Measurements from ENCODE around the gene UBE4A. TPM values are rescaled to one million over a fixed set of nuclear protein-coding genes. Genes with fewer than 3 reads are reported as not detected.

Gene UBE4A
- total and polyA plus RNA-seq, 9 of the 15 experiments (the other 6 are each of a cell fraction or from before 2014, with no cell fraction given), result 13.5 to 45.2 (median 26.8) TPM

GRCh38 chr11:118411530-118411929 lies 52.1 kb downstream of the UBE4A start:
- H3K79me2 ChIP-seq (ENCODE audit: control insufficient read depth, insufficient read depth, low read length), result peaks cover 18% of the 10 kb centered on the region
- H3K4me1 ChIP-seq (replicated peaks in 1 of 2; ENCODE audit: control insufficient read depth in 2 of 2, insufficient read depth in 2 of 2, low read length in 2 of 2), result peaks cover 4 to 20% of the 10 kb centered on the region in 2 experiments; a peak in 3 of 5 replicates
- H3K27ac ChIP-seq (ENCODE audit: extremely low read depth, low read depth, low read length), result no peak overlapping the region
- no peaks in the 10 kb centered on the region for H3K27me3 ChIP-seq (ENCODE audit: control insufficient read depth in 2 of 2, insufficient read depth in 2 of 2, low read length in 2 of 2)
- no peak for TF ChIP-seq L3MBTL2 (IDR thresholded peaks at IDR 0.05)
- TF ChIP-seq ARID3A (IDR thresholded peaks at IDR 0.05; ENCODE audit: borderline replicate concordance, low read depth, low read length), result no peak
- no peak for TF ChIP-seq ZMIZ1 (IDR thresholded peaks at IDR 0.05; ENCODE audit: low read depth in 2 of 2, low read length in 2 of 2)
- TF ChIP-seq RBM22 (IDR thresholded peaks at IDR 0.05; ENCODE audit: low read depth, low read length, poor library complexity, severe bottlenecking), result no peak
- no peak for DNase-seq (ENCODE audit: extremely low read depth in 1 of 4, low spot score in 3 of 4)
- 79% methylated on average over 4 of the region's 4 CpGs for WGBS (ENCODE audit: insufficient coverage, low coverage, missing lambda C conversion rate)
- intact Hi-C loops (cut with micrococcal nuclease) (no loop called here), in situ Hi-C loops (cut with MboI) (no loop called here)
- H3K36me3 ChIP-seq (ENCODE audit: control insufficient read depth, insufficient read depth, low read length), result peaks cover 38% of the 10 kb centered on the region
- ATAC-seq, result no peak
- no peaks in the 10 kb centered on the region for H4K20me1 ChIP-seq (replicated peaks; ENCODE audit: control insufficient read depth, insufficient read depth, low read length)
- H3K4me3 ChIP-seq, result no peak overlapping the region
- ChIA-PET POLR2A (no interaction called here), CTCF (ENCODE audit: low intra/inter-chr PET ratio) (interaction anchor here (0.6 kb wide), 1 partner anchor 556 kb away, joined by 3 read pairs; no protein-coding TSS in a partner anchor)
- no TSS peak for BruUV-seq (replicated peaks)
- H2AFZ ChIP-seq (ENCODE audit: low read depth, low read length), result no peak overlapping the region
- H3K4me2 ChIP-seq (ENCODE audit: insufficient read depth, low read length), result no peak overlapping the region
- no peaks in the 10 kb centered on the region for H3K9me3 ChIP-seq (replicated peaks; ENCODE audit: control insufficient read depth, insufficient read depth, low read depth, low read length)
- H3K9ac ChIP-seq (ENCODE audit: insufficient read depth in 1 of 2, low read depth in 2 of 2, low read length in 2 of 2), result no peak overlapping the region
- no peak for FAIRE-seq
- no peaks in the 10 kb centered on the region for H3K9me1 ChIP-seq (ENCODE audit: control insufficient read depth, insufficient read depth, low read length)

Data from K562 (cell line).